Cardiac muscle cell (in vitro differentiated cells and primary cell): ENCODE measurements around the gene EIF2B4. TPM values are rescaled to one million over a fixed set of nuclear protein-coding genes. Genes with fewer than 3 reads are reported as not detected.
"Not testable (repeated sequence)": the region's sequence is repeated elsewhere in the genome, so short reads cannot be mapped to it uniquely, and the experiment has no call there.

ENCODE experiments used
- DNase-seq, 2 donors: peaks; one replicate each; pipeline versions ENCODE4 v3.0.0 to v3.0.0-alpha.2; 2010 to 2017; ENCODE audit warnings: low read depth in 1 of 2, low spot score in 1 of 2
- H3K27ac ChIP-seq: fragments of 200-600 bp; sonication (generic); 2 replicates; pipeline ENCODE4 v1.5.1; 2016
- H3K27me3 ChIP-seq: fragments of 200-600 bp; sonication (generic); 2 replicates; pipeline ENCODE4 v1.6.0; 2016; ENCODE audit warnings: control low read depth
- H3K36me3 ChIP-seq: fragments of 200-600 bp; sonication (generic); 2 replicates; pipeline ENCODE4 v1.5.1; 2016; ENCODE audit warnings: control low read depth
- H3K4me1 ChIP-seq: fragments of 200-600 bp; sonication (generic); 2 replicates; pipeline ENCODE4 v1.8.1; 2017; ENCODE audit warnings: low read depth, mild to moderate bottlenecking, mixed run types
- H3K4me3 ChIP-seq: fragments of 200-600 bp; sonication (generic); 2 replicates; pipeline ENCODE4 v1.5.1; 2016; ENCODE audit warnings: mild to moderate bottlenecking
- H3K9me3 ChIP-seq: fragments of 200-600 bp; sonication (generic); 2 replicates; pipeline ENCODE4 v1.5.1; 2017; ENCODE audit warnings: low read depth, mild to moderate bottlenecking, control low read depth
- CTCF ChIP-seq: IDR thresholded peaks from 2 replicates; pipeline ENCODE4 v1.5.1; 2012; ENCODE audit warnings: low read depth, mild to moderate bottlenecking, low read length
- polyA plus RNA-seq: library from polyadenylated mRNA; unstranded; fragments of >200 nt; fragmentation: Nextera tagmentation; extraction: Ambion mirVana; gene quantifications from 2 replicates; pipeline ENCODE4 v1.2.1, GENCODE V29; 2016
- total RNA-seq: library from RNA; depleted of rRNA; stranded (reverse); fragments of >200 nt; gene quantifications from 2 replicates; pipeline ENCODE4 v1.2.3, GENCODE V29; 2016

The EIF2B4 gene
- total and polyA plus RNA-seq, 2 experiments from 2014 or later: 41.5 to 93.9 TPM

- no peaks in the 10 kb centered on the region for H3K27me3 ChIP-seq
- peaks cover 24% of the 10 kb centered on the region for H3K36me3 ChIP-seq
- H3K4me1 ChIP-seq: peaks cover 8% of the 10 kb centered on the region
- H3K9me3 ChIP-seq: no peaks in the 10 kb centered on the region
- H3K27ac ChIP-seq: no peak overlapping the region
- H3K4me3 ChIP-seq: no peak overlapping the region
- no peak for TF ChIP-seq CTCF
- no peak for DNase-seq
Observed at GRCh38 chr2:27324720-27325119, 45.4 kb downstream of the EIF2B4 start.

- no peaks in the 10 kb centered on the region for H3K9me3 ChIP-seq
- H3K27ac ChIP-seq: peak overlapping the region; percentile 99
- no peak for DNase-seq
- H3K27me3 ChIP-seq: no peaks in the 10 kb centered on the region
- peaks cover 16% of the 10 kb centered on the region for H3K36me3 ChIP-seq
- peaks cover 8% of the 10 kb centered on the region for H3K4me1 ChIP-seq
- peak overlapping the region; percentile 77 for H3K4me3 ChIP-seq
- TF ChIP-seq CTCF: no peak
Observed at GRCh38 chr2:27323596-27324285, 46.4 kb downstream of the EIF2B4 start.

- H3K36me3 ChIP-seq: peaks cover 8% of the 10 kb centered on the region
- DNase-seq: peak; percentile 94 to 96
- H3K4me3 ChIP-seq: peak within 1 kb of the TSS; percentile 77
- H3K9me3 ChIP-seq: no peaks in the 10 kb centered on the region
- peak within 1 kb of the TSS; percentile 99 for H3K27ac ChIP-seq
- H3K27me3 ChIP-seq: no peaks in the 10 kb centered on the region
- no peak for TF ChIP-seq CTCF
- H3K4me1 ChIP-seq: peaks cover 8% of the 10 kb centered on the region
Observed at GRCh38 chr2:27322766-27323595, 47.2 kb downstream of the EIF2B4 start, which contains the start of gene MPV17. MPV17 (minus strand) TSS chr2:27323097; CDS start chr2:27322517, 580 bp downstream.

- no peak for TF ChIP-seq CTCF
- H3K27ac ChIP-seq: peak overlapping the region; percentile 99
Observed at GRCh38 chr2:27322301-27322765, 47.8 kb downstream of the EIF2B4 start.

GRCh38 chr2:27320958-27321543 is 49.1 kb downstream of the EIF2B4 start:
- Histone ChIP-seq H3K27me3 (no peaks in the 10 kb centered on the region), H3K27ac (no peak overlapping the region), H3K9me3 (no peaks in the 10 kb centered on the region), H3K36me3 (no peaks in the 10 kb centered on the region), H3K4me3 (no peak overlapping the region), H3K4me1 (peaks cover 8% of the 10 kb centered on the region)
- DNase-seq: peak in 1 of 2 donors; percentile 97
- peak; percentile 69 for TF ChIP-seq CTCF

More at GRCh38 chr2:27322301-27322765, 47.8 kb downstream of the EIF2B4 start:
- Histone ChIP-seq H3K4me3 (peak overlapping the region; percentile 77), H3K9me3 (no peaks in the 10 kb centered on the region), H3K27me3 (no peaks in the 10 kb centered on the region), H3K36me3 (peaks cover 7% of the 10 kb centered on the region), H3K4me1 (peaks cover 8% of the 10 kb centered on the region)
- DNase-seq: no peak

GRCh38 chr2:27319839-27320238 is 50.3 kb downstream of the EIF2B4 start:
- DNase-seq: not testable (repeated sequence)

More at GRCh38 chr2:27319839-27320238, 50.3 kb downstream of the EIF2B4 start:
- not testable (repeated sequence) for H3K27me3 ChIP-seq, H3K4me3 ChIP-seq, H3K36me3 ChIP-seq, H3K4me1 ChIP-seq, H3K27ac ChIP-seq, H3K9me3 ChIP-seq
